Nephron (organoid): ENCODE results near the gene RAPGEF1.

Experiments used
- H3K27ac Mint-ChIP-seq, 3 experiments: 2 replicates each; pipeline ENCODE4 v1.8.0; 2020; ENCODE audit warnings: mixed read lengths in 3 of 3, mild to moderate bottlenecking in 2 of 3, moderate library complexity in 1 of 3
- H3K27me3 Mint-ChIP-seq: 2 replicates; pipeline ENCODE4 v1.8.0; 2021; ENCODE audit warnings: low read depth, mild to moderate bottlenecking, moderate library complexity, mixed read lengths
- H3K36me3 Mint-ChIP-seq: 2 replicates; pipeline ENCODE4 v1.8.0; 2020; ENCODE audit warnings: low read depth, mixed read lengths
- H3K4me1 Mint-ChIP-seq: 2 replicates; pipeline ENCODE4 v1.8.0; 2020; ENCODE audit warnings: mixed read lengths
- H3K4me3 Mint-ChIP-seq, 3 experiments: 2 replicates each; pipeline ENCODE4 v1.8.0; 2020; ENCODE audit warnings: mild to moderate bottlenecking in 3 of 3, mixed read lengths in 3 of 3, moderate library complexity in 2 of 3
- H3K9me3 Mint-ChIP-seq: 2 replicates; pipeline ENCODE4 v1.8.0; 2020; ENCODE audit warnings: mixed read lengths
- TF ChIP-seq, protein P1 (sequence below), 3 experiments: fragments of 200-600 bp; sonication (generic); IDR thresholded peaks; one replicate each; pipeline ENCODE4 v1.5.0; 2021; ENCODE audit warnings: antibody characterized with exemption in 3 of 3; ENCODE audit not compliant: unreplicated experiment in 3 of 3

Gene RAPGEF1

DNA sequence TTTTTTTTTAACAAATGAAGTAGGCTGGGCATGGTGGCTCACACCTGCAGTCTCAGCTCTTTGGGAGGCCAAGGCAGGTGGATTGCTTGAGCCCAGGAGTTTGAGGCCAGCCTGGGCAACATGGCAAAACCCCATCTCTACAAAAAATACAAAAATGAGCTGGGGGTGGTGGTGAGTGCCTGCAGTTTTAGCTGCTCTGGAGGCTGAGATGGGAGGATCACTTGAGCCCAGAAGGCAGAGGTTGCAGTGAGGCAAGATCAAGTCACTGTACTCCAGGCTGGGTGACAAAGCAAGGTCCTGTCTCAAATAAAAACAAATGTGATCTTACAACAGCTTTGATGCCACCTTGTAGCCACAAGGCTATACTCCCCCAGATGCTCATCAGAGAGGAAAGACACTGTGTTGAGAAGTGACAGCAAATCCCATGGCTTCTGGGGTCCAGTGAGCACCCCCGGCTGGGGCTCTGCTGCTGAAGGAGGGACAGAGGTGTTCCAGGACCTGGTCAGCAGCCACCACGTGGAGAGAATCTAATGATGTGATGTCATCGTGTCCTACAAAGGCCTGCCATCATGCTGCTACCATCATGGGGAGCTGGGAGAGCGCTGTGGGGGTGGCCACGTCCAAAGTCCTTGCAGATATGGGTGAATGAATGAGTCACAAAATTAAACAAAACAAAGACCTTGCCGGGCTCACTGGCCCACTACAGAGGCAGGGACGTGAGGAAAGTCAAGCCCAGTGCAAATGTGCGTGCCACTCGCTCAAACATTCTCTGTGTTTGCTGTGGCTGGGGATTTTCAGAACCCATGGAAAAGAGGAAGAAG lies 133.9 kb downstream of the RAPGEF1 start:
- Mint-ChIP-seq H3K4me3 (peak overlapping the region in 1 of 3 experiments; percentile 35), H3K9me3 (no peaks in the 10 kb centered on the region), H3K27me3 (peaks cover 6% of the 10 kb centered on the region), H3K4me1 (peaks cover 48% of the 10 kb centered on the region), H3K27ac (peak overlapping the region; percentile 46 to 77 (median 63)), H3K36me3 (peaks cover 26% of the 10 kb centered on the region)
- TF ChIP-seq, protein P1, sequence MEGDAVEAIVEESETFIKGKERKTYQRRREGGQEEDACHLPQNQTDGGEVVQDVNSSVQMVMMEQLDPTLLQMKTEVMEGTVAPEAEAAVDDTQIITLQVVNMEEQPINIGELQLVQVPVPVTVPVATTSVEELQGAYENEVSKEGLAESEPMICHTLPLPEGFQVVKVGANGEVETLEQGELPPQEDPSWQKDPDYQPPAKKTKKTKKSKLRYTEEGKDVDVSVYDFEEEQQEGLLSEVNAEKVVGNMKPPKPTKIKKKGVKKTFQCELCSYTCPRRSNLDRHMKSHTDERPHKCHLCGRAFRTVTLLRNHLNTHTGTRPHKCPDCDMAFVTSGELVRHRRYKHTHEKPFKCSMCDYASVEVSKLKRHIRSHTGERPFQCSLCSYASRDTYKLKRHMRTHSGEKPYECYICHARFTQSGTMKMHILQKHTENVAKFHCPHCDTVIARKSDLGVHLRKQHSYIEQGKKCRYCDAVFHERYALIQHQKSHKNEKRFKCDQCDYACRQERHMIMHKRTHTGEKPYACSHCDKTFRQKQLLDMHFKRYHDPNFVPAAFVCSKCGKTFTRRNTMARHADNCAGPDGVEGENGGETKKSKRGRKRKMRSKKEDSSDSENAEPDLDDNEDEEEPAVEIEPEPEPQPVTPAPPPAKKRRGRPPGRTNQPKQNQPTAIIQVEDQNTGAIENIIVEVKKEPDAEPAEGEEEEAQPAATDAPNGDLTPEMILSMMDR (IDR thresholded peaks at IDR 0.05; ENCODE audit: unreplicated experiment in 3 of 3): no peak

DNA sequence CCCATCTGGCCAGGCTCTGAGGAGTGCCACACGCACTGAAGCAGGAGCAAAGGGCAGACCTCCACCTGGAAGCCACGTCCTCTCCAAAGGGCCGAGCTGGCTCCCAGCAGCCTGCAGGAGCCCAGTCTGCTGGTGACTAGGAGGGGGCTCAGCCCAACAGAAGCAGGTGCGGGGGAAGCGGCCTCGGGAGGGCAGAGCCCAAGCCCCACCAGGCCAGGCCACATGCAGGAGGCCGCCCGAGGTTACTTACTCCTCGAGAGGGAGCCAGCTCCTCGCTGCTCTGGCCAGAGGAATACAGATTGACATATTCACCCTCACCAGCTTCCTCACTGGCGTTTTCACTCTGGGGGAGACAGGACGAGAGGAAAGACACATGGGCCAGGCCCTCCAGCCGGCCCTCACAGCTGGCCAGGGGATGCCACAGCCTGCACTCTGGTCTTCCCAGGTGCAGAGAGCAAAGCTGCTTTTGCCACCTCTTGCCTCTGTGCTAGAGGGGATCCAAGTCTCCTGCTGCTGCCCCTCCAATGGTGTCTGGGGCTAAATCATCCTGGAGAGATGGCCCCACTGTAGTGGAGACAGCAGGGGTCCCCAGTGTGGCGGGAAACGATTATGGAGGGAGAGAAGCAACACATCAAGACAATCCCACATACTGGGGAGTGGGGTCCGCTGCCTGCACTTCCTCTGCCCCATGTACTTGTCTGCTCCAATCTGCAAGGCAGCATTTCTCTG lies 136.0 kb downstream of the RAPGEF1 start:
- Mint-ChIP-seq H3K27me3 (peaks cover 3% of the 10 kb centered on the region), H3K36me3 (peaks cover 37% of the 10 kb centered on the region)

DNA sequence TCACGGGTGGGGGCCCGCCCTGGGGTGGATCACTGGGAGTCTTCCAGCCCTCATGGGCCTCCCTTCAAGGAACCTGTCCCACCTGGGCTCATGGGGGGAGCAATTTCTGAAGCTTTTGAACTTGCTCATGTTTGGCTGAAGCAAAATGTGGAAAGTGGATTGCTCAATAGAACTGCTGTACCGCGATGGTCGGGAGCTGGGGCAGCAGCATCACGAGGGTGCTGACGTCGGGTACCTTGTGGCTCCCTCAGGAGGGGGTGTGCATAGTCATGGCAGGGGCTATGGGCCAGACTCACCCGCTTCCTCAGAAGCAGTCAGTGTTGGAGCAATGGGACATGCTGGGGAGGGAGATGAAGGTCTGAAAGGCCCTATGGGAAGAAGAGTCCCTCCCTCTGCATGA lies 136.7 kb downstream of the RAPGEF1 start:
- TF ChIP-seq, protein P1 (IDR thresholded peaks at IDR 0.05; ENCODE audit: unreplicated experiment in 3 of 3): no peak
- Mint-ChIP-seq H3K36me3 (peaks cover 37% of the 10 kb centered on the region), H3K4me3 (no peak overlapping the region), H3K4me1 (peaks cover 20% of the 10 kb centered on the region), H3K9me3 (no peaks in the 10 kb centered on the region), H3K27me3 (peaks cover 3% of the 10 kb centered on the region), H3K27ac (no peak overlapping the region)

More for the DNA sequence above, 136.0 kb downstream of the RAPGEF1 start:
- Mint-ChIP-seq H3K4me3 (no peak overlapping the region), H3K27ac (no peak overlapping the region), H3K4me1 (peaks cover 27% of the 10 kb centered on the region), H3K9me3 (no peaks in the 10 kb centered on the region)
- TF ChIP-seq, protein P1 (IDR thresholded peaks at IDR 0.05; ENCODE audit: unreplicated experiment in 3 of 3): no peak

DNA sequence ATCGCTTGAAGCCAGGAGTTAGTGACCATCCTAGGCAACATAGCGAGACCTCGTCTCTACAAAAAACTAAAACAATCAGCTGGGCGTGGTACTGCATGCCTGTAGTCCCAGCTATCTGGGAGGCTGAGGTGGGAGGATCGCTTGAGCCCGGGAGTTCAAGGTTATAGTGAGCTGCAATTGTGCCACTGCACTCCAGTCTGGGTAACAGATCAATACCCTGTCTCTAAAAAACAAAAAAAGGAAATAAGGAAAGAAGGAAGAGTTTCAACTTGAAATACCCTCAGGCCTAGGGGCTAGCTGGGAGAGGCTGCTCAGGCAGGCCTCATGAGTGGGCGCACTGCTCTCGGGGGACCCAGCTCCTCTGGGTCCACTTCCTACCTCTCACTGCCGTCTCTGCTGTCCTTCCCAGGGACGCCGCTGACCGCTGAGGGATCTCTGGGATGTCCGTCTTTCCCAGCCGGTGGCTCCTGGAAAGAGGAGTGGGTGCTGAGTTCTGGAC lies 138.1 kb downstream of the RAPGEF1 start:
- H3K4me3 Mint-ChIP-seq: no peak overlapping the region
- TF ChIP-seq, protein P1 (IDR thresholded peaks at IDR 0.05; ENCODE audit: unreplicated experiment in 3 of 3): no peak
- H3K4me1 Mint-ChIP-seq: peaks cover 7% of the 10 kb centered on the region
- H3K36me3 Mint-ChIP-seq: peaks cover 37% of the 10 kb centered on the region
- H3K27ac Mint-ChIP-seq: no peak overlapping the region
- no peaks in the 10 kb centered on the region for H3K9me3 Mint-ChIP-seq
- peaks cover 3% of the 10 kb centered on the region for H3K27me3 Mint-ChIP-seq

DNA sequence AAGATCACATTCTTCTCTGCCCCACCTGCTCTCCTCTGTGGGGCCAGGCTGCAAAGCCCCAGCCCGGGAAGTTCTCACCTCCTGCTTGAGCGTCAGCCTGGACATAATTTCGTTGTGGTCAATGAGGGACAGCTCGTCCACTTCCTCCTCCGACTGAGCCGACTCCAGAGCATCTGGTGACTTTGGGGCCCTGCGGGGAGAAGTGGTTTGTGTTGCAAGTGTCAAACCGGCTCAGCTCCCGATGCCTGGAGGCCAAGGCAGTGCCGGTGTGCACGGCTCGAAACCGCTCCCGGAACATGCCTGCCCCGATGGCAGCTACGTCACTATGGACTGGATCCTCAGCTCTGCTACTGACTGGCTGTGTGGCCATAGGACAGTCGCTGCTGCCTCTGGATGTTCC lies 141.8 kb downstream of the RAPGEF1 start:
- Mint-ChIP-seq H3K9me3 (no peaks in the 10 kb centered on the region), H3K27ac (no peak overlapping the region), H3K4me3 (no peak overlapping the region), H3K27me3 (no peaks in the 10 kb centered on the region), H3K36me3 (peaks cover 40% of the 10 kb centered on the region), H3K4me1 (no peaks in the 10 kb centered on the region)
- TF ChIP-seq, protein P1 (IDR thresholded peaks at IDR 0.05; ENCODE audit: unreplicated experiment in 3 of 3): no peak
